H1 (cell line): ENCODE measurements around the gene DPY19L3. TPM values are rescaled to one million over a fixed set of nuclear protein-coding genes. Genes with fewer than 3 reads are reported as not detected.

ENCODE experiments used
- CTCF ChIA-PET: fragments of 300-600 bp; sonication (Branson Sonifier 250); formaldehyde crosslinking; loops from one replicate; lab custom pipeline; 2021; ENCODE audit not compliant: partially characterized antibody; lab: Charles Lee
- POLR2A ChIA-PET: fragments of 300-600 bp; sonication (Branson Sonifier 250); formaldehyde crosslinking; loops from one replicate; lab custom pipeline; 2021; ENCODE audit warnings: inconsistent platforms; ENCODE audit not compliant: partially characterized antibody; lab: Charles Lee
- DNase-seq, 2 experiments: peaks; one replicate each; pipeline versions ENCODE4 v3.0.0 to v3.0.0-alpha.2; 2010 to 2022; ENCODE audit warnings: low spot score in 2 of 2, low read depth in 1 of 2, mixed read lengths in 1 of 2
- FAIRE-seq: peaks from 2 replicates; lab custom pipeline; 2011; peaks lifted over from hg19 to GRCh38; lab: Jason Lieb, UNC
- H2AFZ ChIP-seq: 2 replicates; pipeline ENCODE4 v1.8.1; 2012; ENCODE audit warnings: low read length, inconsistent platforms
- H2AK5ac ChIP-seq: 2 replicates; pipeline ENCODE4 v1.6.1; 2013; ENCODE audit warnings: low read depth, low read length
- H2BK120ac ChIP-seq: replicated peaks from 2 replicates; pipeline ENCODE3; 2013; ENCODE audit warnings: low read depth, low read length, inconsistent platforms
- H2BK12ac ChIP-seq: 2 replicates; pipeline ENCODE4 v1.6.1; 2013; ENCODE audit warnings: low read depth, low read length
- H2BK15ac ChIP-seq: 2 replicates; pipeline ENCODE4 v1.6.1; 2013; ENCODE audit warnings: low read length
- H2BK20ac ChIP-seq: 2 replicates; pipeline ENCODE4 v1.6.1; 2013; ENCODE audit warnings: low read length
- H2BK5ac ChIP-seq: 2 replicates; pipeline ENCODE4 v1.6.1; 2013; ENCODE audit warnings: low read depth, low read length
- H3K14ac ChIP-seq: 2 replicates; pipeline ENCODE4 v1.6.1; 2013; ENCODE audit warnings: inconsistent platforms; ENCODE audit not compliant: insufficient read length
- H3K18ac ChIP-seq: 2 replicates; pipeline ENCODE4 v1.6.1; 2013; ENCODE audit warnings: low read length; ENCODE audit errors: extremely low read depth
- H3K23ac ChIP-seq: 2 replicates; pipeline ENCODE4 v1.6.1; 2013; ENCODE audit warnings: inconsistent platforms; ENCODE audit not compliant: insufficient read length
- H3K23me2 ChIP-seq: 2 replicates; pipeline ENCODE4 v1.6.1; 2013; ENCODE audit warnings: low read depth, low read length
- H3K27ac ChIP-seq: 2 replicates; pipeline ENCODE4 v1.6.1; 2011; ENCODE audit warnings: low read depth, low read length, inconsistent platforms
- H3K27me3 ChIP-seq, 4 experiments: replicated peaks in 1 of 4; 1 replicate in 1 of 4; 2 replicates in 3 of 4; pipeline versions ENCODE4 v1.6.1 to v1.8.1; 2011 to 2013; ENCODE audit warnings: low read length in 3 of 4, mild to moderate bottlenecking in 3 of 4, inconsistent platforms in 2 of 4, mixed read lengths in 2 of 4, moderate library complexity in 1 of 4; ENCODE audit not compliant: control insufficient read depth in 3 of 4, insufficient read depth in 3 of 4; ENCODE audit errors: extremely low read depth in 1 of 4
- H3K36me3 ChIP-seq, 4 experiments: 2 replicates each; pipeline versions ENCODE4 v1.6.1 to v1.8.1; 2011 to 2013; ENCODE audit warnings: mild to moderate bottlenecking in 4 of 4, low read length in 3 of 4, moderate library complexity in 2 of 4, control low read depth in 1 of 4, inconsistent platforms in 1 of 4; ENCODE audit not compliant: insufficient read depth in 4 of 4, control insufficient read depth in 2 of 4
- H3K4ac ChIP-seq: replicated peaks from 2 replicates; pipeline ENCODE3; 2013; ENCODE audit warnings: low read length, low read depth, mixed read lengths, inconsistent platforms; ENCODE audit not compliant: insufficient read length
- H3K4me1 ChIP-seq, 4 experiments: replicated peaks in 1 of 4; 1 replicate in 1 of 4; 2 replicates in 3 of 4; pipeline versions ENCODE4 v1.6.1 to v1.8.1; 2011 to 2013; ENCODE audit warnings: low read length in 3 of 4, inconsistent platforms in 2 of 4, mixed read lengths in 1 of 4; ENCODE audit not compliant: insufficient read depth in 4 of 4, control insufficient read depth in 3 of 4
- H3K4me2 ChIP-seq, 2 experiments: 2 replicates each; pipeline versions ENCODE4 v1.6.1 to v1.8.1; 2011 to 2013; ENCODE audit warnings: low read depth in 2 of 2, low read length in 2 of 2, control low read depth in 1 of 2, inconsistent platforms in 1 of 2, mild to moderate bottlenecking in 1 of 2; ENCODE audit not compliant: insufficient read depth in 1 of 2
- H3K4me3 ChIP-seq, 4 experiments: fragments of 200-600, 300-600 bp in 1 of 4; sonication (generic), shearing (Covaris generic), sonication (Bioruptor Twin) in 1 of 4; 2 replicates each; pipeline versions ENCODE4 v1.5.1 to v1.8.1; 2011 to 2016; ENCODE audit warnings: low read length in 4 of 4, low read depth in 3 of 4, control low read depth in 2 of 4, inconsistent platforms in 2 of 4, mild to moderate bottlenecking in 2 of 4, mixed read lengths in 1 of 4, moderate library complexity in 1 of 4; ENCODE audit not compliant: insufficient read depth in 2 of 4; ENCODE audit errors: extremely low read depth in 1 of 4
- H3K56ac ChIP-seq: replicated peaks from 2 replicates; pipeline ENCODE3; 2013; ENCODE audit warnings: low read depth, mild to moderate bottlenecking, mixed read lengths, low read length, inconsistent platforms; ENCODE audit not compliant: insufficient read length
- H3K79me1 ChIP-seq: 2 replicates; pipeline ENCODE4 v1.6.1; 2013; ENCODE audit warnings: low read depth, low read length, control low read depth
- H3K79me2 ChIP-seq, 2 experiments: 2 replicates each; pipeline versions ENCODE4 v1.6.1 to v1.8.1; 2012 to 2013; ENCODE audit warnings: low read length in 2 of 2, mild to moderate bottlenecking in 2 of 2, inconsistent platforms in 1 of 2; ENCODE audit not compliant: insufficient read depth in 2 of 2, control insufficient read depth in 1 of 2
- H3K9ac ChIP-seq, 4 experiments: replicated peaks in 1 of 4; 1 replicate in 1 of 4; 2 replicates in 3 of 4; pipeline versions ENCODE4 v1.6.1 to v1.8.1; 2011 to 2013; ENCODE audit warnings: low read depth in 3 of 4, low read length in 3 of 4, control low read depth in 2 of 4, mild to moderate bottlenecking in 2 of 4, moderate library complexity in 2 of 4, inconsistent platforms in 1 of 4; ENCODE audit errors: extremely low read depth in 1 of 4
- H3K9me3 ChIP-seq, 2 experiments: 2 replicates each; pipeline versions ENCODE4 v1.6.1 to v1.8.1; 2012 to 2013; ENCODE audit warnings: mild to moderate bottlenecking in 2 of 2, moderate library complexity in 2 of 2, control low read depth in 1 of 2, inconsistent platforms in 1 of 2, low read depth in 1 of 2, low read length in 1 of 2, mixed read lengths in 1 of 2; ENCODE audit not compliant: insufficient read depth in 2 of 2
- H4K20me1 ChIP-seq, 2 experiments: replicated peaks in 1 of 2; 2 replicates each; pipeline versions ENCODE3 to v1.8.1; 2011 to 2013; ENCODE audit warnings: inconsistent platforms in 2 of 2, low read length in 2 of 2, mild to moderate bottlenecking in 1 of 2; ENCODE audit not compliant: insufficient read depth in 2 of 2, control insufficient read depth in 1 of 2
- H4K5ac ChIP-seq: 2 replicates; pipeline ENCODE4 v1.6.1; 2013; ENCODE audit warnings: low read length, low read depth, mixed read lengths, inconsistent platforms; ENCODE audit not compliant: insufficient read length
- H4K8ac ChIP-seq: 2 replicates; pipeline ENCODE4 v1.8.0; 2013; ENCODE audit warnings: mild to moderate bottlenecking, moderate library complexity, low read length, inconsistent platforms; ENCODE audit not compliant: insufficient read depth; ENCODE audit errors: extremely low read depth
- H4K91ac ChIP-seq: replicated peaks from 2 replicates; pipeline ENCODE3; 2013; ENCODE audit warnings: low read length, mixed read lengths, inconsistent platforms; ENCODE audit not compliant: insufficient read length
- CREB1 ChIP-seq: IDR thresholded peaks from 2 replicates; pipeline ENCODE4 v1.6.1; 2012; ENCODE audit warnings: inconsistent platforms
- FOSL1 ChIP-seq: IDR thresholded peaks from 2 replicates; pipeline ENCODE4 v1.6.1; 2011; ENCODE audit warnings: mild to moderate bottlenecking, low read depth, low read length, moderate library complexity; ENCODE audit not compliant: insufficient read depth
- GABPA ChIP-seq: IDR thresholded peaks from 2 replicates; pipeline ENCODE4 v1.6.1; 2011; ENCODE audit warnings: mild to moderate bottlenecking, low read length, moderate library complexity, borderline replicate concordance; ENCODE audit not compliant: insufficient read depth
- KDM5A ChIP-seq: fragments of 200-600 bp; IDR thresholded peaks from 2 replicates; pipeline ENCODE4 v1.7.1; 2012; ENCODE audit warnings: mild to moderate bottlenecking, low read length, inconsistent platforms, mixed read lengths
- POLR2A ChIP-seq, 2 experiments: IDR thresholded peaks; 1 replicate in 1 of 2; 2 replicates in 1 of 2; pipeline ENCODE4 v1.6.1; 2011; ENCODE audit warnings: low read depth in 2 of 2, low read length in 2 of 2, mild to moderate bottlenecking in 2 of 2; ENCODE audit errors: control extremely low read depth in 1 of 2
- SAP30 ChIP-seq: fragments of 300-600 bp; sonication (generic); IDR thresholded peaks from 2 replicates; pipeline ENCODE4 v1.7.1; 2012; ENCODE audit warnings: low read length, moderate library complexity, mild to moderate bottlenecking, inconsistent platforms; ENCODE audit not compliant: insufficient read depth, insufficient replicate concordance
- SIRT6 ChIP-seq: IDR thresholded peaks from one replicate; pipeline ENCODE4 v1.7.1; 2012; ENCODE audit warnings: low read length, inconsistent platforms
- TAF1 ChIP-seq: IDR thresholded peaks from 2 replicates; pipeline ENCODE4 v1.6.1; 2011; ENCODE audit warnings: mild to moderate bottlenecking, low read depth, low read length
- TAF7 ChIP-seq: optimal IDR thresholded peaks from 2 replicates; pipeline ENCODE3; 2011; ENCODE audit warnings: low read depth, mild to moderate bottlenecking, inconsistent platforms, low read length, moderate library complexity, borderline replicate concordance
- ZNF274 ChIP-seq: IDR thresholded peaks from 2 replicates; pipeline ENCODE4 v1.7.0; 2012; ENCODE audit warnings: low read length, borderline replicate concordance; ENCODE audit errors: extremely low read depth
- WGBS, 2 experiments: shearing (Covaris generic) in 1 of 2; methylation state at CpG; one replicate each; pipeline versions ENCODE4 v1.1.6 to v1.1.7; 2013 to 2015; ENCODE audit warnings: low lambda C conversion rate in 2 of 2, mixed read lengths in 2 of 2, inconsistent platforms in 1 of 2, low coverage in 1 of 2, missing lambda C conversion rate in 1 of 2; ENCODE audit not compliant: insufficient replicate concordance in 2 of 2, insufficient coverage in 1 of 2, insufficient read length in 1 of 2; ENCODE audit errors: extremely low coverage in 1 of 2, missing lambda C conversion rate in 1 of 2; 5-methylcytosine and 5-hydroxymethylcytosine counted together
- polyA plus RNA-seq, 7 experiments: library from polyadenylated mRNA; depleted of rRNA in 3 of 7; stranded (reverse) in 5 of 7; unstranded in 2 of 7; fragments of >200 nt in 5 of 7; fragments of 200-250 nt in 2 of 7; gene quantifications; 1 replicate in 5 of 7; 2 replicates in 1 of 7; 4 replicates in 1 of 7; pipeline versions ENCODE4 v1.2.1 to v1.2.3, GENCODE V29; 2011 to 2013; ENCODE audit warnings: missing spikeins in 2 of 7, mixed read lengths in 2 of 7
- total RNA-seq: library from RNA; stranded (reverse); fragmentation: NEBNext Ultra II Directional; extraction: Animal tissue kit (Norgen Biotek cat#: 25700); gene quantifications from 2 replicates; pipeline ENCODE4 v1.2.1, GENCODE V29; 2021
- TF ChIP-seq, protein P1 (sequence below): IDR thresholded peaks from 2 replicates; pipeline ENCODE4 v1.6.1; 2012; ENCODE audit warnings: inconsistent platforms

DPY19L3 gene
- total and polyA plus RNA-seq, 2 of the 8 experiments (the other 6 are each of a cell fraction or from before 2014, with no cell fraction given) = 35.3 to 60.2 TPM

DNA sequence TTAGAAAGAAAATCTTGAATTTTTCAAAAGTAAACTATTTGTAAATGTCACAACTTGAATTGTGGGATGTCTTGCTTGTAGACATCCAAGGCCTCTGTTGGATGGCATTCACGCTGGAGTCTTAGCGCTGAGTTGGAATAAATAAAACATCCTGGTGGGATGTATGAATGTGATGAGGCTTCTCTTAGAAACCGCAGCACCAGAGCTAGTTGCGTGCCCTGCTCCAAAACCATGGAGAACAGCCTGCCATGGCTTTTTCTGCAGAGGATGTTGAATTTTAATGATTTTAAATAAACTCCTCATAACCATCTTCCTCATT is 70.4 kb downstream of the DPY19L3 start:
- no peak overlapping the region for H3K4ac ChIP-seq
- H3K23ac ChIP-seq = no peak overlapping the region
- H3K4me1 ChIP-seq = no peaks in the 10 kb centered on the region
- no peak overlapping the region for H2BK15ac ChIP-seq
- H2BK20ac ChIP-seq = no peak overlapping the region
- ChIA-PET CTCF (interaction anchor here (0.8 kb wide), 1 partner anchor 94 kb away, joined by 3 read pairs; no protein-coding TSS in a partner anchor), POLR2A (no interaction called here)
- H2BK12ac ChIP-seq = no peak overlapping the region
- no peak overlapping the region for H3K14ac ChIP-seq
- H3K27ac ChIP-seq = no peak overlapping the region
- no peaks in the 10 kb centered on the region for H3K79me1 ChIP-seq
- H2AK5ac ChIP-seq = no peak overlapping the region
- no peak for FAIRE-seq
- H3K23me2 ChIP-seq = no peaks in the 10 kb centered on the region; the same call in 1 of the 2 replicates
- no peak overlapping the region for H3K9ac ChIP-seq
- no peaks in the 10 kb centered on the region for H3K9me3 ChIP-seq
- no peaks in the 10 kb centered on the region for H3K27me3 ChIP-seq
- 96% methylated on average over 4 of the region's 4 CpGs; no CpG with 5 or more reads in 1 of the 2 experiments for WGBS, 2 experiments
- no peak overlapping the region for H4K5ac ChIP-seq
- no peak overlapping the region for H3K56ac ChIP-seq
- no peak overlapping the region for H2BK5ac ChIP-seq
- no peak overlapping the region for H3K4me2 ChIP-seq
- no peaks in the 10 kb centered on the region for H3K79me2 ChIP-seq
- peaks cover 0 to 3% of the 10 kb centered on the region in 2 experiments for H4K20me1 ChIP-seq
- H3K18ac ChIP-seq = no peak overlapping the region
- no peak for DNase-seq
- peaks cover 6 to 27% (median 19%) of the 10 kb centered on the region in 4 experiments; a peak in 7 of 8 replicates for H3K36me3 ChIP-seq
- TF ChIP-seq ZNF274 (no peak), POLR2A (IDR thresholded peaks at IDR 0.05; ENCODE audit: control extremely low read depth in 1 of 2, low read depth in 2 of 2, low read length in 2 of 2) (no peak), SIRT6 (no peak), FOSL1 (no peak), GABPA (no peak), KDM5A (no peak), SAP30 (no peak), CREB1 (no peak), TAF7 (no peak), TAF1 (no peak)
- TF ChIP-seq, protein P1, sequence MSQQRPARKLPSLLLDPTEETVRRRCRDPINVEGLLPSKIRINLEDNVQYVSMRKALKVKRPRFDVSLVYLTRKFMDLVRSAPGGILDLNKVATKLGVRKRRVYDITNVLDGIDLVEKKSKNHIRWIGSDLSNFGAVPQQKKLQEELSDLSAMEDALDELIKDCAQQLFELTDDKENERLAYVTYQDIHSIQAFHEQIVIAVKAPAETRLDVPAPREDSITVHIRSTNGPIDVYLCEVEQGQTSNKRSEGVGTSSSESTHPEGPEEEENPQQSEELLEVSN = no peak
- TF ChIP-seq, all 59 proteins: peak for 0
- Histone ChIP-seq H4K91ac (no peak overlapping the region), H4K8ac (no peak overlapping the region), H2AFZ (no peak overlapping the region), H2BK120ac (no peak overlapping the region), H3K4me3 (no peak overlapping the region)
